DOHH2 (cell line): Measurements from ENCODE around the gene CDC16.

Experiments used
- CTCF ChIP-seq: fragments of 200-600 bp; sonication (generic); IDR thresholded peaks from one replicate; pipeline ENCODE4 v1.5.1; 2014; ENCODE audit warnings: antibody characterized with exemption, mild to moderate bottlenecking, low read depth, low read length; ENCODE audit not compliant: poor library complexity, severe bottlenecking
- EZH2phosphoT487 ChIP-seq: fragments of 200-600 bp; sonication (generic); IDR thresholded peaks from 2 replicates; pipeline ENCODE4 v1.6.1; 2017; ENCODE audit warnings: borderline replicate concordance, mild to moderate bottlenecking, antibody characterized with exemption, low read length, moderate library complexity, mixed read lengths

- TF ChIP-seq CTCF (no peak), EZH2phosphoT487 (no peak)
Observed at GRCh38 chr13:114272977-114273376, 38.3 kb downstream of the CDC16 start.
